ENCODE results near the gene ATP6AP1.

ATP6AP1 gene

DNA sequence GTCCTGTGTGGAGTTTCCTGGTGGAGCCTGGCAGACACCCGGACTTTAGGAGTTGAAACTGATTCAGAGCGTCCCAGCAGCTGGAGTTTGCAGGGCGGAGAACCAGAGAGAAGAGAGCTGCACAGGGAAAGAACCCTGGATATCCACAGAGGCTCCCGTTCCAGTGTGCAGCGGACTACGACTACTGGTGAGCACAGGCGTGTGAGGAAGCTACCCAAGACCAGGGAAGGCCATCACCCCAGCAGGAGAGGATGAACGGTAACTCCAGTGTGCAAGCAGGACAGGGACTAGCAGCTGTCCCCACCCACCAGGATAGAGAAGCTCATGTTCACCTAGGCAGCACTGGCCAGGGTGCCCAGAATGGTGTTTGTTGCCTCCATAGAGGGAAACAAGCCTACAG, 48.3 kb downstream of the ATP6AP1 start:
- TF ChIP-seq, protein P1, sequence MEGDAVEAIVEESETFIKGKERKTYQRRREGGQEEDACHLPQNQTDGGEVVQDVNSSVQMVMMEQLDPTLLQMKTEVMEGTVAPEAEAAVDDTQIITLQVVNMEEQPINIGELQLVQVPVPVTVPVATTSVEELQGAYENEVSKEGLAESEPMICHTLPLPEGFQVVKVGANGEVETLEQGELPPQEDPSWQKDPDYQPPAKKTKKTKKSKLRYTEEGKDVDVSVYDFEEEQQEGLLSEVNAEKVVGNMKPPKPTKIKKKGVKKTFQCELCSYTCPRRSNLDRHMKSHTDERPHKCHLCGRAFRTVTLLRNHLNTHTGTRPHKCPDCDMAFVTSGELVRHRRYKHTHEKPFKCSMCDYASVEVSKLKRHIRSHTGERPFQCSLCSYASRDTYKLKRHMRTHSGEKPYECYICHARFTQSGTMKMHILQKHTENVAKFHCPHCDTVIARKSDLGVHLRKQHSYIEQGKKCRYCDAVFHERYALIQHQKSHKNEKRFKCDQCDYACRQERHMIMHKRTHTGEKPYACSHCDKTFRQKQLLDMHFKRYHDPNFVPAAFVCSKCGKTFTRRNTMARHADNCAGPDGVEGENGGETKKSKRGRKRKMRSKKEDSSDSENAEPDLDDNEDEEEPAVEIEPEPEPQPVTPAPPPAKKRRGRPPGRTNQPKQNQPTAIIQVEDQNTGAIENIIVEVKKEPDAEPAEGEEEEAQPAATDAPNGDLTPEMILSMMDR (conservative IDR thresholded peaks at IDR 0.05; ENCODE audit: low read depth): no peak
- DNase-seq (ENCODE audit: low spot score): no peak
- POLR2A ChIA-PET (ENCODE audit: low non-redundant PET): interaction anchor here (0.7 kb wide), 1 partner anchor 53 kb away, joined by 3 read pairs; no protein-coding TSS in a partner anchor
- H3K27ac ChIP-seq: peak overlapping the region; percentile 34; the same call in 1 of the 2 replicates
- CTCF ChIA-PET: no interaction called here

DNA sequence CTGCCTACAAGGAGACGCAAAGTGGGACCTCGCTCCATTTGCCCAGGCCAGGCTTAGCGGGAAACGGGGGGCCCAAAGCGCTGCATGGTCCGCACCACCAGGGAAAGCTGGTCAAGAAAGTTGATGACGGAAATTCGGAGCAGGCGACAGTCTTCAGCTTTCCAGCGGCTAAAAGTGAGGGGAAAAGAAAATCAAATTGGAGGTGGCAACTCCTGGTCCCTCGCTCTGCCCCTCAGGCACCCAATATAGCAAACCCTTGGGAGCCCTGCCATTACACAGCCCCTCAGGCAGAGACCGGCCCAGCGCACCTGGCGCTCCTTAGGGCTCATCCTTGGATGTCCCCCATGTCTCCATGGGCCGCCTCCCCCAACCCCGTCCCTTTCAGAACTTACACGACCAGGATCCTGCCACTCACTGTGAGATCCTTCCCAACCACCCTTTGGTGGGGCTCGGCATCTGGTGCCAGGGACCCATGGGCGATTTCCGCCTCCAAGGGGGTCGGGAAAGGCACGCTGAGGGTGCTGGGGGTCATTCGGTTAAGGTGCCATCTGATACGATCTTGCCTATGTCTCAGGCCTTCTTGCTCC, 49.5 kb downstream of the ATP6AP1 start:
- H3K27ac ChIP-seq: peak overlapping the region; percentile 87
- TF ChIP-seq, protein P1 (conservative IDR thresholded peaks at IDR 0.05; ENCODE audit: low read depth): no peak
- CTCF ChIA-PET: no interaction called here
- POLR2A ChIA-PET (ENCODE audit: low non-redundant PET): interaction anchor here (0.6 kb wide), 1 partner anchor 20 kb away, joined by 3 read pairs; the partner anchor contains the start of gene PLXNA3
- no peak for DNase-seq (ENCODE audit: low spot score)

DNA sequence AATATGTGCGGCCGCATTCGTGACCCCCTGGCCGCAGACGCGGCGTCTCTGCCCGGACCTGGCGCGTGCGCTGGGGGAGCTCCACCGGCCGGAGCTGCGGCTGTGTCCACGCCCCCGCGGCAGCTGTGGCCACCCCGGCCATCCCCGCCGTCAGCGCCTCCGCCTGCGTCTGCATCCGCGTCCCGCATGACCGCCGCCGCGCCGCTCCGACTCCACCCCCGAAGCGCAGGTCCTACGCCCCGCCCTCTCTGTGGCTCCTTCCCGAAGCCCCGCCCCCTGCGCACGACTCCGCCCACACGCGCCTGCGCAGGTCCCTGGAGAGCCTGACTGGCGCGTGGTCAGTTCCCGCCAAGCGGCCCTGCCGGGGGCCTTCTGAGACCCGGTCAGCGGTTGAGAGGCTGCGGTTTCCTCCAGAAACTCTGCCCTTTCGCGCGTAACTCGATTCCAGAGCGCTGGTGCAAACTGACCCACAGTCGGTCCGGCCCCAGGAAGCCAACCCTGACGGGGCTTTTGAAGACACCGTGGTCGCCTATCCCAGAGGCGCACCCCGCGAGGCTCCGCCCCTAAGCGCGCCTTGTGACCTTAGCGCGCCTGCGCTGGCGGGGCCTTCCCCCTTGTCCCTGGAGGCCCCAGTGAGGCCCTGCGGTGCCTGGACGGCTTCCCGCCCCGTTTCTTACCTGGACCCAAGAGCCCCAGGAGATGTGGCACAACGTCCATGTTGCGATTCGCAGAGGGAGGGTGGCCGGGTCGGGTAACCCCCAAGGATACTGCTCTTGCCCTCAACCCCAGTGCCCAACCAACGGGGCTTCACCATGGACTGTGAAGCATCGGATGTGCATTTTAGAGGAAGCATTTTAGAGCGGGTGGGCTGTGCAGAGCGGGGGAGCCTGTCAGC, 50.5 kb downstream of the ATP6AP1 start, which contains the start of gene LAGE3:
LAGE3 (minus strand) TSS at position 554 of the 895 bp plus-strand sequence; CDS start at position 188, 366 bp downstream.
- TF ChIP-seq, protein P1 (conservative IDR thresholded peaks at IDR 0.05; ENCODE audit: low read depth): no peak
- ChIA-PET POLR2A (ENCODE audit: low non-redundant PET) (no interaction called here), CTCF (no interaction called here)
- H3K27ac ChIP-seq: peak within 1 kb of the TSS; percentile 87
- DNase-seq (ENCODE audit: low spot score): peak; percentile 86

DNA sequence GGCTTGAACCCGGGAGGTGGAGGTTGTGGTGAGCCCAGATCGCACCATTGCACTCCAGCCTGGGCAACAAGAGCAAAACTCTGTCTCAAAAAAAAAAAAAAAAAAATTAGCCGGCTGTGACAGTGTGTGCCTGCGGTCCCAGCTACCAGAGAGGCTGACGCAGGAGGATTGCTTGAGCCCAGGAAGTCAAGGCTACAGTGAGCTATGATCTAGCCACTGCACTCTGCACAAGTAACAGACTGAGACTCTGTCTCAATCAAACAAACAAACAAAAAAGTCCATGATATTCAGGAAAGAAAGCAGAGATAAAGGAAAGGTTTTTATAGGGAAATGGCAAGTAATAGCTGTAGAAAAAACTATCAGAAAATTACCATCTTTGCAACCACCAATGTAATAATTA, 52.7 kb downstream of the ATP6AP1 start:
- no peak overlapping the region for H3K27ac ChIP-seq
- TF ChIP-seq, protein P1 (conservative IDR thresholded peaks at IDR 0.05; ENCODE audit: low read depth): no peak
- POLR2A ChIA-PET (ENCODE audit: low non-redundant PET): no interaction called here
- DNase-seq (ENCODE audit: low spot score): no peak
- CTCF ChIA-PET: interaction anchor here (0.6 kb wide), 2 partner anchors 9 to 482 kb away, joined by 3 read pairs; no protein-coding TSS in a partner anchor

DNA sequence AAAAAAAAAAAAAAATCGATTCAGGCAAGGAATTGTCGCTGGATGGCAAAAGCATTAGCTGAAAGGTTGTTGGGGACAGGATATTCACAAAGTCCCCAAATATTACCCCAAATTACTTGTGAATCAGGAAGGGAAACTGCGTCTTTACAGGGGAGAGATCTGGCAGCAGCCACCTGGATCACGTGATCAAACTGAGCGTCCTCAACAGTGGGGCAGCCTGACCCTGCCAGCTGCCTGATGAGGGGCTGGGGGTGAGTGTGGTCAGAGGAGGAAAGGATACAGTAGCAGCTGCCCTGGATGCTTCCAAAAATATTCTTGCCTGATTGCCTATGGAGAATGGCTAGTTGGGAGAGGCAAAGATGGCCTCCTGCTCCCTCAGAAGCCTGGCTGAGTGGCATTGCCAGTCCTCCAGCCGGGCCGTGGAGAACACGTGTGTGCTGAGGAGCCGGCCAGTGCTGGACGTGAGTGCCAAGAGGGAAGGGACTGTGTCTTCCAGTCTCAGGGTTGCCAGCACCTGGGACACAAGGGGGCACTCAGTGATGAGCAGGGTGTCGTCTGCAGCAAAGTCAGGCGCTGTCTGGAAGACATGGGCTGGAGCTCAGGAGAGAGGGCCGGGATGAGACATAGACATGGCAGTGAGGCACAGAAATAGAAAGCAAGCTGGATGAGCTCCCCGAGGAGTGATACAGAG, 53.6 kb downstream of the ATP6AP1 start:
- POLR2A ChIA-PET (ENCODE audit: low non-redundant PET): no interaction called here

More for the DNA sequence above, 53.6 kb downstream of the ATP6AP1 start:
- H3K27ac ChIP-seq: peak overlapping the region; percentile 35
- no peak for DNase-seq (ENCODE audit: low spot score)
- TF ChIP-seq, protein P1 (conservative IDR thresholded peaks at IDR 0.05; ENCODE audit: low read depth): no peak
- CTCF ChIA-PET: interaction anchor here (0.6 kb wide), 1 partner anchor 483 kb away, joined by 3 read pairs; no protein-coding TSS in a partner anchor
